Loucy (cell line): Measurements from ENCODE around the gene C7orf33.

ENCODE experiments used
- H2AFZ ChIP-seq: fragments of 200-600 bp; sonication (generic); 2 replicates; pipeline ENCODE4 v1.6.0; 2016; ENCODE audit warnings: antibody characterized with exemption, mild to moderate bottlenecking, low read length, moderate library complexity
- H3F3A ChIP-seq: fragments of 200-600 bp; 2 replicates; pipeline ENCODE4 v1.6.0; 2016; ENCODE audit warnings: antibody characterized with exemption, low read depth, mild to moderate bottlenecking
- H3K27me3 ChIP-seq: fragments of 200-600 bp; sonication (generic); 2 replicates; pipeline ENCODE4 v1.6.1; 2014; ENCODE audit warnings: low read length, mild to moderate bottlenecking; ENCODE audit not compliant: insufficient read depth, poor library complexity, severe bottlenecking
- H3K36me3 ChIP-seq: fragments of 200-600 bp; sonication (generic); 2 replicates; pipeline ENCODE4 v1.6.1; 2016; ENCODE audit warnings: low read length; ENCODE audit not compliant: insufficient read depth
- H3K4me1 ChIP-seq: fragments of 200-600 bp; sonication (generic); 2 replicates; pipeline ENCODE4 v1.5.1; 2014; ENCODE audit warnings: low read length, mild to moderate bottlenecking; ENCODE audit not compliant: insufficient read depth, poor library complexity, severe bottlenecking
- H3K4me2 ChIP-seq: fragments of 200-600 bp; sonication (generic); 2 replicates; pipeline ENCODE4 v1.6.0; 2014; ENCODE audit warnings: antibody characterized with exemption, low read length, low read depth, mild to moderate bottlenecking; ENCODE audit not compliant: poor library complexity, severe bottlenecking
- H3K4me3 ChIP-seq: fragments of 200-600 bp; sonication (generic); 2 replicates; pipeline ENCODE4 v1.5.1; 2014; ENCODE audit warnings: low read length, mild to moderate bottlenecking, mixed read lengths; ENCODE audit not compliant: poor library complexity, severe bottlenecking
- H3K79me2 ChIP-seq: fragments of 200-600 bp; sonication (generic); 2 replicates; pipeline ENCODE4 v1.6.1; 2014; ENCODE audit warnings: low read length; ENCODE audit not compliant: insufficient read depth
- H3K9ac ChIP-seq: fragments of 200-600 bp; sonication (generic); 2 replicates; pipeline ENCODE4 v1.6.0; 2014; ENCODE audit warnings: mild to moderate bottlenecking, low read depth, low read length, moderate library complexity; ENCODE audit not compliant: poor library complexity, severe bottlenecking
- H3K9me2 ChIP-seq: fragments of 200-600 bp; sonication (generic); replicated peaks from 2 replicates; pipeline ENCODE4 v1.6.1; 2016; ENCODE audit warnings: low read depth, low read length, mixed read lengths
- H3K9me3 ChIP-seq: fragments of 200-600 bp; sonication (generic); 2 replicates; pipeline ENCODE4 v1.6.1; 2014; ENCODE audit warnings: mild to moderate bottlenecking, antibody characterized with exemption, low read length, low read depth; ENCODE audit not compliant: insufficient read depth
- H4K20me1 ChIP-seq: fragments of 200-600 bp; sonication (generic); 2 replicates; pipeline ENCODE4 v1.6.0; 2014; ENCODE audit warnings: antibody characterized with exemption, low read length, mild to moderate bottlenecking; ENCODE audit not compliant: insufficient read depth, poor library complexity, severe bottlenecking
- CTCF ChIP-seq: fragments of 200-600 bp; sonication (generic); conservative IDR thresholded peaks from 2 replicates; pipeline ENCODE4 v1.5.1; 2014; ENCODE audit warnings: mild to moderate bottlenecking, antibody characterized with exemption, low read length
- EZH2phosphoT487 ChIP-seq: fragments of 200-600 bp; IDR thresholded peaks from 2 replicates; pipeline ENCODE4 v1.6.1; 2018; ENCODE audit warnings: antibody characterized with exemption, mild to moderate bottlenecking, moderate library complexity, borderline replicate concordance

The C7orf33 gene

GRCh38 chr7:148590471-148590870 lies at the start of gene C7orf33:
TSS of gene C7orf33 (plus strand) at chr7:148590766. CDS start at chr7:148590926, 160 bp downstream.
- Histone ChIP-seq H3K36me3 (no peaks in the 10 kb centered on the region), H3K4me2 (no peak within 1 kb of the TSS), H3K9me3 (no peaks in the 10 kb centered on the region), H4K20me1 (no peaks in the 10 kb centered on the region), H3K4me3 (no peak within 1 kb of the TSS), H2AFZ (no peak within 1 kb of the TSS), H3F3A (no peaks in the 10 kb centered on the region), H3K79me2 (no peaks in the 10 kb centered on the region), H3K9ac (no peak within 1 kb of the TSS), H3K9me2 (no peaks in the 10 kb centered on the region), H3K4me1 (no peaks in the 10 kb centered on the region), H3K27me3 (no peaks in the 10 kb centered on the region)
- TF ChIP-seq CTCF, result no peak

- TF ChIP-seq EZH2phosphoT487, result no peak
- no peak for TF ChIP-seq CTCF
- H2AFZ ChIP-seq, result no peak overlapping the region
- H3K9me2 ChIP-seq, result no peaks in the 10 kb centered on the region
- no peaks in the 10 kb centered on the region for H3K36me3 ChIP-seq
- H3K4me3 ChIP-seq, result no peak overlapping the region
- H4K20me1 ChIP-seq, result no peaks in the 10 kb centered on the region
- H3K4me1 ChIP-seq, result no peaks in the 10 kb centered on the region
- H3K79me2 ChIP-seq, result no peaks in the 10 kb centered on the region
- H3K27me3 ChIP-seq, result no peaks in the 10 kb centered on the region
- no peak overlapping the region for H3K4me2 ChIP-seq
- no peak overlapping the region for H3K9ac ChIP-seq
- no peaks in the 10 kb centered on the region for H3F3A ChIP-seq
- no peaks in the 10 kb centered on the region for H3K9me3 ChIP-seq
These were observed 48.6 kb upstream of the C7orf33 start for GRCh38 chr7:148541891-148542504.

- H3K4me2 ChIP-seq, result no peak overlapping the region
- H3K9me3 ChIP-seq, result no peaks in the 10 kb centered on the region
- TF ChIP-seq CTCF (no peak), EZH2phosphoT487 (no peak)
- no peak overlapping the region for H3K9ac ChIP-seq
- no peak overlapping the region for H2AFZ ChIP-seq
- H3K36me3 ChIP-seq, result no peaks in the 10 kb centered on the region
- H3K4me1 ChIP-seq, result no peaks in the 10 kb centered on the region
- no peaks in the 10 kb centered on the region for H3K27me3 ChIP-seq
- no peak overlapping the region for H3K4me3 ChIP-seq
- H3K9me2 ChIP-seq, result no peaks in the 10 kb centered on the region
- no peaks in the 10 kb centered on the region for H4K20me1 ChIP-seq
- H3K79me2 ChIP-seq, result no peaks in the 10 kb centered on the region
- H3F3A ChIP-seq, result no peaks in the 10 kb centered on the region
These were observed 47.3 kb upstream of the C7orf33 start for GRCh38 chr7:148543302-148543701.
